GM21528 (cell line): ENCODE measurements around the gene CTSF.
"Not testable (repeated sequence)": the region's sequence is repeated elsewhere in the genome, so short reads cannot be mapped to it uniquely, and the experiment has no call there.

Experiments
- ATAC-seq: cut with Tn5 transposase; IDR thresholded peaks from one replicate; pipeline ENCODE4 v1.9.1; 2021; ENCODE audit warnings: mild to moderate bottlenecking, moderate library complexity; ENCODE audit not compliant: unreplicated experiment, low FRiP score

Gene CTSF

GRCh38 chr11:66589996-66590675 lies 21.7 kb upstream of the CTSF start:
- ATAC-seq = no peak

GRCh38 chr11:66589315-66589714 lies 20.9 kb upstream of the CTSF start:
- not testable (repeated sequence) for ATAC-seq

GRCh38 chr11:66586136-66586535 lies 17.7 kb upstream of the CTSF start:
- ATAC-seq = no peak

GRCh38 chr11:66585447-66585846 lies 17.0 kb upstream of the CTSF start:
- ATAC-seq = not testable (repeated sequence)

- not testable (repeated sequence) for ATAC-seq
These were observed 14.2 kb upstream of the CTSF start for GRCh38 chr11:66582565-66583147.

GRCh38 chr11:66581261-66581660 lies 12.9 kb upstream of the CTSF start:
- ATAC-seq = no peak

GRCh38 chr11:66580803-66581202 lies 12.4 kb upstream of the CTSF start:
- ATAC-seq = no peak

GRCh38 chr11:66579017-66579606 lies 10.7 kb upstream of the CTSF start:
- ATAC-seq = no peak

- ATAC-seq = no peak
These were observed 2.4 kb upstream of the CTSF start for GRCh38 chr11:66570850-66571180.

GRCh38 chr11:66570079-66570849 lies 1.9 kb upstream of the CTSF start:
- ATAC-seq = no peak

- no peak for ATAC-seq
These were observed 670 bp upstream of the CTSF start for GRCh38 chr11:66569076-66569475.

- no peak for ATAC-seq
These were observed 651 bp downstream of the CTSF start for GRCh38 chr11:66567787-66568123.

- ATAC-seq = no peak
These were observed 2.2 kb downstream of the CTSF start for GRCh38 chr11:66566221-66566620.

- no peak for ATAC-seq
These were observed 3.4 kb downstream of the CTSF start for GRCh38 chr11:66564984-66565383.

GRCh38 chr11:66564538-66564937 lies 3.9 kb downstream of the CTSF start:
- ATAC-seq = no peak

- ATAC-seq = no peak
These were observed 4.6 kb downstream of the CTSF start for GRCh38 chr11:66563832-66564231.

- ATAC-seq = no peak
These were observed 5.4 kb downstream of the CTSF start for GRCh38 chr11:66562907-66563583.

- ATAC-seq = no peak
These were observed 6.1 kb downstream of the CTSF start for GRCh38 chr11:66562275-66562674.

- ATAC-seq = no peak
These were observed 6.5 kb downstream of the CTSF start for GRCh38 chr11:66561975-66562248.

GRCh38 chr11:66561178-66561974 lies 7.0 kb downstream of the CTSF start:
- ATAC-seq = no peak
